Chondrocyte (in vitro differentiated cells): ENCODE data around the gene LRRTM3. TPM values are rescaled to one million over a fixed set of nuclear protein-coding genes. Genes with fewer than 3 reads are reported as not detected.

ENCODE experiments used
- DNase-seq: peaks from one replicate; pipeline ENCODE4 v3.0.0; 2021; ENCODE audit warnings: mixed read lengths, low spot score
- H3K27ac Mint-ChIP-seq: one replicate; pipeline ENCODE4 v1.8.0; 2021; ENCODE audit warnings: mild to moderate bottlenecking, moderate library complexity, mixed read lengths; ENCODE audit not compliant: unreplicated experiment
- H3K27me3 Mint-ChIP-seq: 2 replicates; pipeline ENCODE4 v1.8.0; 2021; ENCODE audit warnings: low read depth, mixed read lengths
- H3K36me3 Mint-ChIP-seq: 2 replicates; pipeline ENCODE4 v1.8.0; 2021; ENCODE audit warnings: low read depth, mixed read lengths
- H3K4me1 Mint-ChIP-seq: 2 replicates; pipeline ENCODE4 v1.8.0; 2021; ENCODE audit warnings: low read depth, mild to moderate bottlenecking, mixed read lengths
- H3K4me3 Mint-ChIP-seq: one replicate; pipeline ENCODE4 v1.8.0; 2021; ENCODE audit warnings: mild to moderate bottlenecking, moderate library complexity, mixed read lengths; ENCODE audit not compliant: unreplicated experiment
- H3K9me3 Mint-ChIP-seq: 2 replicates; pipeline ENCODE4 v1.8.0; 2021; ENCODE audit warnings: low read depth, mixed read lengths
- total RNA-seq: library from RNA; stranded (reverse); gene quantifications from 3 replicates; pipeline ENCODE4 v1.2.1, GENCODE V29; 2021
- TF ChIP-seq, protein P1 (sequence below): fragments of 200-600 bp; sonication (generic); IDR thresholded peaks from 2 replicates; pipeline ENCODE4 v1.5.0; 2021; ENCODE audit warnings: antibody characterized with exemption, mild to moderate bottlenecking, moderate library complexity

LRRTM3 gene
- total RNA-seq, 1 donor from 2014 or later: not detected

DNA sequence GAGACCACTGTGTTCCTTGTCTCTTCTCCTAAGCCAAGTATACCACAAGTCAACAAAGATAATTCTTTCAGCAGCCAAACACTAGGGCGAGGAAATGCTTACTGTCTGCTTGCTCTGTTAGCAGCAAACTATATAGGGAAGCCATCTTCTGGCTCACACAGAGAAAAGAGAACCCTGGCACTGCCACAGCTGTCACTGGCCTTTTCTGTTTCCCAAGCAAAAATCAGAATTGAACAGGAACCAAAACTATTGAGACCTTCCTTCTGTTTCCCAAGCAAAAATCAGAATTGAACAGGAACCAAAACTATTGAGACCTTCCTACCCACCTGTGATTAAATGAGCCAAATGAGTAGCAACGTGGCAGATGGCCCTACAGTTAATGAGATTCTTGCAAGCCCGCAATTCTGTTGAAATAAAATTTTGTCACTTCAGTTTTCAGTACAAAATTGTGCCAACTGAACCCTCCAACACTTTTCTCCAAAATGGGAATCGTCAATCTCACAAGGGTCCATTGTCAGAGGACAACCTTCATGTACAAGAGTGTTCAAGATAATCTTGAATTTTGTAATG lies 54.5 kb downstream of the LRRTM3 start:
- Mint-ChIP-seq H3K4me1 (no peaks in the 10 kb centered on the region), H3K9me3 (no peaks in the 10 kb centered on the region), H3K27me3 (peaks cover 11% of the 10 kb centered on the region), H3K36me3 (no peaks in the 10 kb centered on the region), H3K27ac (no peak overlapping the region), H3K4me3 (no peak overlapping the region)
- TF ChIP-seq, protein P1, sequence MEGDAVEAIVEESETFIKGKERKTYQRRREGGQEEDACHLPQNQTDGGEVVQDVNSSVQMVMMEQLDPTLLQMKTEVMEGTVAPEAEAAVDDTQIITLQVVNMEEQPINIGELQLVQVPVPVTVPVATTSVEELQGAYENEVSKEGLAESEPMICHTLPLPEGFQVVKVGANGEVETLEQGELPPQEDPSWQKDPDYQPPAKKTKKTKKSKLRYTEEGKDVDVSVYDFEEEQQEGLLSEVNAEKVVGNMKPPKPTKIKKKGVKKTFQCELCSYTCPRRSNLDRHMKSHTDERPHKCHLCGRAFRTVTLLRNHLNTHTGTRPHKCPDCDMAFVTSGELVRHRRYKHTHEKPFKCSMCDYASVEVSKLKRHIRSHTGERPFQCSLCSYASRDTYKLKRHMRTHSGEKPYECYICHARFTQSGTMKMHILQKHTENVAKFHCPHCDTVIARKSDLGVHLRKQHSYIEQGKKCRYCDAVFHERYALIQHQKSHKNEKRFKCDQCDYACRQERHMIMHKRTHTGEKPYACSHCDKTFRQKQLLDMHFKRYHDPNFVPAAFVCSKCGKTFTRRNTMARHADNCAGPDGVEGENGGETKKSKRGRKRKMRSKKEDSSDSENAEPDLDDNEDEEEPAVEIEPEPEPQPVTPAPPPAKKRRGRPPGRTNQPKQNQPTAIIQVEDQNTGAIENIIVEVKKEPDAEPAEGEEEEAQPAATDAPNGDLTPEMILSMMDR: no peak
- DNase-seq: no peak

DNA sequence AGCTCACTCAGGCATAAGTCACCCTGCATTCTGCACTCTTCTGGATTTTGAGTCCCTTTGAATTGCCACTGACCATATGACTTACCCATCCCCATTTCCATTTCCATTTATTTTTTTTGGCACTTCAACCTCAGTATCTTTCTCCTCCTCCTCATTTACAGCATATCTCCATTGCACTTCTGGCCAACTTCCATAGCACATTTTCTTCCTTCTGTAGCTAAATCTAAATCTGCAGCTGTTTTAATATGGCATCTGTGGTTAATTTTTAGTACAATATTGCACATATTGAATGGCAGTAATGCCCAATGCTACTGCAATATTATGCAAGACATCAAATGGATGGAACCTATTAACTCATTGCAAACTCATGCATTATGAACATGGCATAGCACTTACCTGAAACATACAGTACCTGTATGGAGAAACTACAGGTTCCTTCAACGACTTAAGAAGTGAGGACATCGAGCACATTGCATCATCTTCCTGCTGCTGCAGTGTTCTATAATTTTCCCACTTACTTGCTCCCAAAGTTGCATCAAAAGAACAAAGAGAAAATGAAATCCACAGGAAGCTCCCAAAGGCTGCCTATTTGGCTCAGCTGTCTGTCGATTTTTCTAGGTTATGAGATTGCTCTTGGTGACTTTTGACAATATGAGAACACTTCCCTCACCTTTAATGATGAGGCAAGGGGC lies 55.7 kb downstream of the LRRTM3 start:
- Mint-ChIP-seq H3K4me1 (no peaks in the 10 kb centered on the region), H3K27ac (no peak overlapping the region), H3K27me3 (peaks cover 11% of the 10 kb centered on the region), H3K9me3 (no peaks in the 10 kb centered on the region), H3K36me3 (no peaks in the 10 kb centered on the region), H3K4me3 (no peak overlapping the region)
- DNase-seq: no peak
- TF ChIP-seq, protein P1: no peak

DNA sequence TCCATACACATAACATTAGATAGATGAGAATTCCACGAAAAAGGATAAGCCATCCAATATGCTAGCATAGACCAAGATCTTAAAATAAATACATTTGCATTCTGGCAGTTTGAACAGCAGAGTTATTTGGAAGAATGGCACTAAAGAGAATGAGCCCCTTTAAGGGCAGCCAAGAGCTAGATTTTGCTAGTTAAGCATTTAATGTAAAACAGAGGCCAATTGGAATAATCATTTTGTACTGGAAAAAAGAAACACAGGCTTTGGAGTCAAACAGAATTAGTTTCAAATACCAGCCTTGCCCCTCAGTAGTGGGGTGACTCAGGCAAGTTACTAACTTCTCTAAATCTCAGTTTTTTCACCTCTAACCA lies 56.2 kb downstream of the LRRTM3 start:
- Mint-ChIP-seq H3K27ac (no peak overlapping the region), H3K36me3 (no peaks in the 10 kb centered on the region)
- no peak for DNase-seq

DNA sequence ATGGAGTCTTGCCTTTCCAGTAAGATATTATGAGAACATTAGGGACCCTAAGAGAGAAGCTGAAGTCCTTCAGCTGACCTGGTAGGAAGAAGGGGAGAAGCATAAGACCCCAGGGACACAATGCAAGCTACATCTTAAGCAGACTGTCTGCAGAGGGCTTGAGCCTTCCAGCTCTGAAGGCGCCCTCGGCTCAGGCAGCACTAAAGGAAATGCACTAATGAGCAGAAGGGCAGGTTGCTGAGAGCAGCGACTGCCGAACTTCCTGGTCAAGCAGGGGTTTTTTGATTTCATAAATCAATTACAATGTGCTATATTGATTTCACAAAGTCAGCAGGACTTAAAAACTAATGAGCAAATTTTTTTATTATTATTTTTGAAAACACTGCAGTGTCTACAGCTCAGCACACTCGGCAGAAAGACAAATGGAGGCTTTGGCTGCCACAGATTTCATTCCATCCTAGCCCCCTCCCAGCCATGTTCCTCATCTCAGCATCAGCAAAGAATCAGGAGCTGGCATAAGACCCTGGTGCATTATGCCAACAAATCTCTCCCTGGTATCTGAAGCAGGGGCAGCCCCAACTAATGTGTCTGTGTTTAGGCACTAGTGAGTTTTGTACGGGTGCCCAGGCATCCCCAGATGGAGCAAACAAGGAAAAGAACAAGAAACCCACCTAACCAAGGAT lies 57.1 kb downstream of the LRRTM3 start:
- no peak overlapping the region for H3K4me3 Mint-ChIP-seq
- no peak overlapping the region for H3K27ac Mint-ChIP-seq
- H3K9me3 Mint-ChIP-seq: no peaks in the 10 kb centered on the region
- H3K27me3 Mint-ChIP-seq: peaks cover 11% of the 10 kb centered on the region
- H3K4me1 Mint-ChIP-seq: no peaks in the 10 kb centered on the region
- no peak for DNase-seq
- no peaks in the 10 kb centered on the region for H3K36me3 Mint-ChIP-seq
- TF ChIP-seq, protein P1: no peak

More for the DNA sequence above, 56.2 kb downstream of the LRRTM3 start:
- H3K9me3 Mint-ChIP-seq: no peaks in the 10 kb centered on the region
- TF ChIP-seq, protein P1: no peak
- H3K27me3 Mint-ChIP-seq: peaks cover 11% of the 10 kb centered on the region
- no peaks in the 10 kb centered on the region for H3K4me1 Mint-ChIP-seq
- no peak overlapping the region for H3K4me3 Mint-ChIP-seq

DNA sequence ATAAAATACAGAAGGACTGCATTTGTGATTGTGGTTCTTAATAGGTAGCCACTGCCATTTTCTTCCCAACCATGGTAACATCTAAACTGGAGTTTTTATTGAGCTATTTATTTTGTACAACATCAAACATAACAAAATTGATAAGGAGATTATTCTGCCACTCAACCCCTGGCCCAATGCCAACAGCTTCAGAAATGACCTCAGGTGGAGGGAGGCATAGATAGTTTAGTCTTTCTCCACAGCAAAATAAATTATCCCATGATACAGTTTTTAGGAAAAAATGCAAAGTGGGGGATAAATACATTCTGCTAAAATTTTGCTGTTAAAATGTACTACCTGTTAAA lies 57.6 kb downstream of the LRRTM3 start:
- Mint-ChIP-seq H3K4me1 (no peaks in the 10 kb centered on the region), H3K4me3 (no peak overlapping the region), H3K36me3 (no peaks in the 10 kb centered on the region), H3K27ac (no peak overlapping the region), H3K27me3 (peaks cover 11% of the 10 kb centered on the region), H3K9me3 (no peaks in the 10 kb centered on the region)
- DNase-seq: no peak
- TF ChIP-seq, protein P1: no peak
